ENCODE data around the gene DYRK1B.
A peak's percentile ranks its signal among the peaks of the same experiment; 100 is the strongest.
"Not testable (repeated sequence)": the region's sequence is repeated elsewhere in the genome, so short reads cannot be mapped to it uniquely, and the experiment has no call there.

Gene DYRK1B

DNA sequence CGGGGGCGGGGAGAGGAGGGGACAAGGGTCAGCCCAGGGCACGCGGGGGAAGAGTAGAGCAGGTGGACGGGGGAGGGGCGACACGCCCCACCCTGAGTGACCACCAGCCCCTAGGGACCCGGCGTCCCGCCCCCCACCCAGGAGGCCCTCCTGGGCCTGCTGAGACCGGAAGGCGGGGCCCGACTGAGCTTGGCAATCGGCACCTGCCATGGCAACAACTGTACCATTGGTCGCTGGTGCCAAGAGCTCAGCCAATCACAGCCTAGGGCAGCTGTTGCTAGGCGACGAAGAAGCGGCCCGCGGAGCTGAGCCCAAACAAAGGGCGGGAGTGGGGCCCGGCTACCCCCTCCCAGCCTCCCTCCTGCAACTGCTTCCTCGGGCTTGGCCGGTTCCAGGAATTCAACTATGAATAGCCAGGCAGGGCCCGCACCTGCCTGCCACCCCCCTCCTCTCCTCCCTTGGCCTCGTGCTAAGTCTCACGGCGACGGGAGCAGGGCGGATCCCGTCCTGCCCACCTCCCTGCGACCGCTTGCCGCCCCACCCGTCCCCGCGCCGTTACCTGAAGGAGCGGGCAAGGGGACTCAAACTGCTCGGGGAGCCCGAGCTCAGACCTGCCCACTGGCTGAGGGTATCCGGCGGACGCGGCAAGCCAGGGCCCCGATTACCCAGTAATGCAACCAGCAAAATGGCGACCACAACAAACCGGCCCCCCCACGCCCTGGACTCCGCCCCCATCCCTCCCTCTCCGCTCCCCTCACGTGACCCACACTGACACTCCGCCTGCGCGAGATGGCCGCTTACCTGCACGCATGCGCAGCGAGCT is at the start of gene DYRK1B:
Gene DYRK1B, minus strand, starts transcription at position 699 of the 823 bp plus-strand sequence. CDS start 2,295 bp downstream, outside the sequence.
- peak; percentile 95 to 98 for DNase-seq (ENCODE audit: extremely low read depth in 1 of 2, low read depth in 1 of 2)

- not testable (repeated sequence) for DNase-seq (ENCODE audit: extremely low read depth in 1 of 2, low read depth in 1 of 2)
These were observed 48.7 kb upstream of the DYRK1B start for GRCh38 chr19:39882645-39883044.

- DNase-seq (ENCODE audit: extremely low read depth in 1 of 2, low read depth in 1 of 2), result not testable (repeated sequence)
These were observed 47.6 kb upstream of the DYRK1B start for GRCh38 chr19:39881495-39882110.

- DNase-seq (ENCODE audit: extremely low read depth in 1 of 2, low read depth in 1 of 2), result not testable (repeated sequence)
These were observed 46.3 kb upstream of the DYRK1B start for GRCh38 chr19:39880241-39880640.

DNA sequence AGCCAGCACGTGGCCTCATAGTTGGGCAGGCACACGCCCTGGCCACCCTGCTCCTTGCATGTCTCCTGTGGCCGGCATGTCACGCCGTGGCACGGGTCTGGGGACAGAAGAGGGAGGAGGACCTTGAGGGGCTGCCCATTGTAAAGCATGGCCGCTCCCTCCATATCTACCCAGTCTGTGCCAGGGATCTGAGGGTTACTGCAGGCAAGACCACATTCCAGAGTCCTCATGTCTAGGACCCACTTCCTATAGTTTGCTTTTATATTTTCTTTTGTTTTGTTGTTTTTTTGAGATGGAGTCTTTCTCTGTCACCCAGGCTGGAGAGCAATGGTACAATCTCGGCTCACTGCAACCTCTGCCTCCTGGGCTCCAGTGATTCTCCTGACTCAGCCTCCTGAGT is 45.8 kb upstream of the DYRK1B start:
- not testable (repeated sequence) for DNase-seq (ENCODE audit: extremely low read depth in 1 of 2, low read depth in 1 of 2)

- not testable (repeated sequence) for DNase-seq (ENCODE audit: extremely low read depth in 1 of 2, low read depth in 1 of 2)
These were observed 44.9 kb upstream of the DYRK1B start for GRCh38 chr19:39878866-39879265.

GRCh38 chr19:39878398-39878797 is 44.4 kb upstream of the DYRK1B start:
- no peak for DNase-seq (ENCODE audit: extremely low read depth in 1 of 2, low read depth in 1 of 2)

DNA sequence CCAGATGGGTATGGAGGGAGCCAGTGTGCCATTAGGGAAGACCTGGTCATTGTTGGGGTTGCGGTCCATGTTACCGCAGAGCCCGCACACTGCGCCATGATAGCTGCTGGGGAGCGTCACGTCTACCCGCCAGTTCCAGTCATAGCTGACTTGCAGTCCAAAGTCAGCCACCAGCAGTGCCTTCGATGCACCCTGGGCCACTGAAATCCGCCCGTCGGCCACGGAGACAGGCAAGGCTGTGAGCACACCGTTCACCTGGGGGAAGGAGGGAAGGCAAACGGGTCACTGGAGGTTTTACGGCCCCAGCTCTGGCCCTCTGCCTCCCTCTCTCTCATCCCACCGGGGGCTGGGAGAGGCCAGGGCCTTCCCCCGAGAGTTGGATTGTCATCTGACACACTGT is 44.0 kb upstream of the DYRK1B start:
- not testable (repeated sequence) for DNase-seq (ENCODE audit: extremely low read depth in 1 of 2, low read depth in 1 of 2)

- DNase-seq (ENCODE audit: extremely low read depth in 1 of 2, low read depth in 1 of 2), result peak in 1 of 2 donors; percentile 27
These were observed 43.5 kb upstream of the DYRK1B start for GRCh38 chr19:39877488-39877887.

DNA sequence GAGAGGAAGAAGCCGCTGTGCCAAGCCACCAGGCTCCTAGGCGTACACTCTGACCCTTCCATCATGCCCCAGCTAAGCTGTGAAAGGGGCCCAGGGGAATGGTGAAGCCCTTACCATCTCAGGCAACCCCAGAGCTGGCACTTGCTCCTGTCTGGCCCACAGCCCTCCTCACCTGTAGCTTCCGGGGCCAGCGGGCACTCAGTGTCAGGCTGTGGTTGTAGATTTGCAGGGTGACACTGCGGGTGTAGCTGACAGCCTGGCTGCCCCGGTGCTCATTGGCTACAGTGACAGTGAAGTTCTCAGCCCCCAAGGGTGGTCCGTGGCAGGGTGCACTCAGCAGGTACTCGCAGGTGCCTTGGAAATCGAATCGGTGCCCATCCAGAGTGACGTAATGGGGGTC is 42.5 kb upstream of the DYRK1B start:
- not testable (repeated sequence) for DNase-seq (ENCODE audit: extremely low read depth in 1 of 2, low read depth in 1 of 2)

DNA sequence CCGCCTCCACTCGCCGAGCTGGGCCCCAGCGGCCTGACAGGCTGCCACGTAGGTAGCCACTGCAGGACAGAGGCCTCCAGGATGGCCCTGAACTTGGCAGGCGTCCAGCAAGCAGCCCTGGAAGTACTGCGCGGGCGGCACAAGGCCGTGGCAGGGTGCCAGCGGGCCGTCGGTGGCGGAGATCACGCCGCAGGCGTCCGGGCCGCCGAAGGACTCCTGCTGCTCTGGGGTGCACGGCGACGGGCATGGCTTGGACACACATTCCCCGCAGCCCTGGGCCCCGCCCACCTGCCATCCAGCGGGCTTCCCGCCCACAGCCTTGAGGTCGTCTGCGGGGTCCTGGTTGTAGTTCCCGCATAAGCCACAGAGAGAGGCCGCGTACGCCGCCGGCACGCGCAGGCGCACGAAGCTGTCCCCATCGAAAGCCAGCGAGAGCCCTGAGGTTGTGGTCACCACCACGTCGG is 41.5 kb upstream of the DYRK1B start:
- not testable (repeated sequence) for DNase-seq (ENCODE audit: extremely low read depth in 1 of 2, low read depth in 1 of 2)

DNA sequence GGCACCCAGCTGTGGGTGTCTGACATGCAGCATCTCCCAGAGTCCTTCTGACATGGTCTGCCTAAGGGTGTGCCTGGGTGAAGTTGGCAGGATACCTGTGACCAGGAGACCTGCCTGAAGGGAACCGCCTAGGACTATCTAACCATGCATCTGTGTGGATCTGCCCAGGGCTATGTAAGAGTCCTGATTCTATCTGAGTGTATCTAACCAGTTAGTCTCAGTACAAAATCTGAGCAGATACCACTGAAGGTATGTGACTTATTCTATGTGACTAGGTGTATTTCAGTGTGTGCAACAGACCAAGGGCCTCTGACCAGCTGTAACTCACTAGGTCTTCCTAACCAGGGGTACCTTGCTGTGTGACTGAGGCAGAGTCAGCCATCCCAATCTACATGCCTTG is 40.4 kb upstream of the DYRK1B start:
- DNase-seq (ENCODE audit: extremely low read depth in 1 of 2, low read depth in 1 of 2), result no peak

- no peak for DNase-seq (ENCODE audit: extremely low read depth in 1 of 2, low read depth in 1 of 2)
These were observed 39.4 kb upstream of the DYRK1B start for GRCh38 chr19:39873385-39873784.

DNA sequence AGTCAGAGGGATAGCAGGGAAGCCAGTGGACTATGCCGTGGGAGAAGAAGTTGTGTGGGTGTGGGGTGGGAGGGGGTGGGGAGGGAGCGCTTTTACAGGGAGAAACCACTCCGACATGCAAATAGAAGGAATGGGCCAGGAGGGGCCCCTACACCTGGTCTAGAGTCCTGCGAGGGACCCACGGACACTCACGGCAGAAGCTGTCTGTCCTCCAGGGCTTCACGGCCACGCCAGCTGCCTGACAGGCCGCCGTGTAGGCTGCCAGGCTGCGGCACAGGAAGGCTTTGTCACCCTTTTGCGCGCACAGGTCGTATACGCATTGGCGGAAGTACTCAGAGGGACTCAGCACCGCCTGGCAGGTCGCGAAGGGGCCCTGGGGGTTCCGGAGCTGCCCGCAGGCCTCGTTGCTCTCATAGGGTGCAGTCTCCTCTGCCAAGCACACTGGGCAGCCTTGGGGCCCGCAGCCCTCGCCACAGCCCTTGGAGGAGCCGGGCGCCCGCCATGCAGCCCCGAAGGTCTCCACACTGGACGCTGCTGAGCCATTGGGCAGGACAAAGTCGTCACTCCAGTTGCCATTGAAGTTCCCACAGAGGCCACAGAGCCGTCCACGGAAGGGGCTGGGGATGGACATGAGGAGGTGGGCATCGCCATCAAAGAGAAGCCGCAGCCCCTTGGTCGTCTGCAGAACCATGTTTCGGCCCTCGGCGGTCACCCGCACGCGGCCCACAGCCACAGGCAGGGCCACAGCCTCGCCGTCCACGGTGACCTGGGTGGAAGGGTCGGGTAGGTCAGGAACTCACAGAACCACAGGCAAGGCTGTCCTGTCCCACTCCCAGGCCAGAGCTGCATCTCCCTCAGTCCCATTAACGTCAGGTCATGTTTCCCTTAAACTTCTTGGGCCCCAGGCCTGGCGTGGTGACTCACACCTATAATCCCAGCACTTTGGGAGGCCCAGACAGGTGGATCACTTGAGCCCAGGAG is 38.2 kb upstream of the DYRK1B start:
- DNase-seq (ENCODE audit: extremely low read depth in 1 of 2, low read depth in 1 of 2), result no peak

DNA sequence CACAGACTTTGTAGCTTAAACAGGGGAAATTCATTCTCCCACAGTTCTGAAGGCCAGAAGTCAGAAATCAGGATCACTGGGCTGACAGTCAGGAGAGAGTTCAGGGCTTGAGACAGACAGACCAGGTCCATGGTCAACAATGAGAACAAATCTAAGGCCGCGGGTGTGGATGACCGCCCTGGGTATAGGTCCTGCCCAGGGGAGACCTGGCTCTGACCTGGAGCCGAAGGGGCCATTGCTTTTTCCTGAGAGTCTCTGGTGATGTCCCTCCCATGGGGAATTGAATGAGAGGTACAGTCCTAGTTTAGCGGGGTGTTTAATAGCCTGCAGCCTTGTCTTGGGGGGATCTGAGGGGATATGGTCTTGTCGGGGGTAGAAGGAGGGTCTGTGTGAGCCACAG is 37.4 kb upstream of the DYRK1B start:
- no peak for DNase-seq (ENCODE audit: extremely low read depth in 1 of 2, low read depth in 1 of 2)

DNA sequence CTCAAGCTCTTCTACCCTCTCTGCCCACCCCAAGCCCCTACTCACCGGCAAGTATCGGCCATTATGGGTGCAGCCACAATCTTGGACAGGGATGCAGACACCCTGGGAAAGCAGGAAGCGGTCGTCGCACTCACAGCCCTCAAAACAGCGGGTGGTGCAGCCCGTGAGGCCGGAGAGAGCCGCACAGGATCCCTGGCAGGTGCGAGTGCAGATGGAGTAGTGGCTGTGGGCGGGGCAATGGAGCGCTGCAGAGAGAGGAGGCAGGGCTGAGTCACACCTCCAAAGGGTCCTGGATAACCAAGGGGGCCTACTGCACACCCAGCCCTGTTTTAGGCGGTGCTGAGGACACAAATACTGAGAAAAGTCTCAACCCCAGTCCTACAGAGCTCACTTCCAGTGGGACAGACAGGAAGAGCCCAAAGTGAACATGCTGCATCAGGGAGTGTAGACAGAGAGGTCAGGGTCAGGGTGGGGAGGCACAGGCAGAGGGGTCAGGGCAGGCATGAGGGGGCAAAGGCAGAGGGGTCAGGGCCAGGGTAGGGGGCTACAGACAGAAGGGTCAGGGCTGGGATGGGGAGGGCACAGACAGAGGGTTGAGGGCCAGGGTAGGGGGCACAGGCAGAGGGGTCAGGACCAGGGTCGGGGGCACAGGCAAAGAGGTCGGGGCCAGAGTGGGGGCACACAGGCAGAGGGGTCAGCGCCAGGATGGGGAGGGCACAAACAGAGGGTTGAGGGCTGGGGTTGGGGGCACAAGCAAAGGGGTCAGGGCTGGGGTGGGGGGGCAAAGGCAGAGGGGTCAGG is 36.4 kb upstream of the DYRK1B start:
- no peak for DNase-seq (ENCODE audit: extremely low read depth in 1 of 2, low read depth in 1 of 2)

DNA sequence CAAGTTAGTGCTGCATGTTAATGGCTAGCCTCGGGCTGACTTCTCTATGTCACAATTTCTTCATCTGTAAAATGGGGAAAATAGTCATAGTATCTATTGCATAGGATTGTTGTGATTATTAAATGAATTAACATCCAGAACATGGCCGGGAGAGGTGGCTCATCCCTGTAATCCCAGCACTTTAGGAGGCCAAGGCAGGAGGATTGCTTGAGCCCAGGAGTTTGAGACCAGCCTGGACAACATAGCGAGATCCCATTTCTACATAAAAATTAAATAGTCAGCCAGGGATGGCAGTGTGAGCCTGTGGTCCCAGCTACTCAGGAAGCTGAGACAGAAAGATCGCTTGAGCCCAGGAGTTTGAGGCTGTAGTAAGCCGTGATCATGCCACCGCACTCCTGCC is 34.0 kb upstream of the DYRK1B start:
- no peak for DNase-seq (ENCODE audit: extremely low read depth in 1 of 2, low read depth in 1 of 2)

DNA sequence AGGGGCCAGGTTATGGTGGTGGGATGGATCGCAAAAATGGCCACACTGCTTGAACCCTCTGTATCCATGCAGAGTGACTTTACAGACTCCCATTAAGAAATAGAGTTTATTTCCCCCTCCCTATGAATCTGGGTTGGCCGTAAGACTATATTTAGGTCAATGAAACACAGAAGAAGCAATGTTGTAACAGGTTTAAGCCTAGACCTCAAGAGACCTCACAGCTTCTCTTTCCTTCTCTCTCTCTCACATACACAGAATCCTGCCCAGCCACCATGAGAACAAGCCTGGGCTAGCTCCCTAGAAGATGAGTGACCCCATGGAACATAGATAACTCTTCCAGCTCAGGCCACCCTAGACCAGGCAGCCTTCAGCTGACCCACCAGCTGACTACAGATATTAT is 33.2 kb upstream of the DYRK1B start:
- DNase-seq (ENCODE audit: extremely low read depth in 1 of 2, low read depth in 1 of 2), result no peak

- no peak for DNase-seq (ENCODE audit: extremely low read depth in 1 of 2, low read depth in 1 of 2)
These were observed 32.0 kb upstream of the DYRK1B start for GRCh38 chr19:39865953-39866352.

DNA sequence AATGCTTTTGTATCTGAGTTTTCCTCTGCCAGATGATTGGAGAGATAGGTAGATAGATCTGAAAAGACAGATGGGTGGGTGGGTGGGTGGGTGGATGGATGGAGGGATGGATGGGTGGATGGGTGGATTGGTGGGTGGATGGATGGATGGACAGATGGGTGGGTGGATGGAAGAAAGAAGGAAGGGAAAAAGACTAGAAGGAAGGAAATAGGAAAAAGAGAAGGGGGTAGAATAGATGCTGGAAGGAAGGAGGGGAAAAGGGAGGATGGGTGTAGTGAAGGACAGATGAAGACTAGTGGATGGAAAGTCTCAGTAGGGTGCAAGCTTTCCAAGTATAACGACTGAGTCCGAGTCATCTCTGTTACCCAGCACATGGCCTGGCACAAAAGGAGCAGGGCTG is 31.2 kb upstream of the DYRK1B start:
- no peak for DNase-seq (ENCODE audit: extremely low read depth in 1 of 2, low read depth in 1 of 2)

Data from activated CD8-positive, alpha-beta memory T cell treated with anti-CD3 and anti-CD28 coated beads for 1 hour (primary cell).